Epithelial cell of proximal tubule (primary cell): ENCODE measurements around the gene COMMD1. TPM values are rescaled to one million over a fixed set of nuclear protein-coding genes. Genes with fewer than 3 reads are reported as not detected.

Source experiments
- DNase-seq: peaks from one replicate; pipeline ENCODE4 v3.0.0-alpha.2; 2011; ENCODE audit warnings: low read depth
- H3K4me3 ChIP-seq: 2 replicates; pipeline ENCODE4 v1.5.1; 2011; ENCODE audit warnings: low read depth, mild to moderate bottlenecking, low read length
- total RNA-seq: library from RNA; depleted of rRNA; stranded (reverse); fragments of >200 nt; gene quantifications from 2 replicates; pipeline ENCODE4 v1.2.3, GENCODE V29; 2015
- TF ChIP-seq, protein P1 (sequence below): conservative IDR thresholded peaks from 2 replicates; pipeline ENCODE4 v1.5.1; 2012; ENCODE audit warnings: low read depth, mild to moderate bottlenecking, low read length

The COMMD1 gene
- total RNA-seq, 1 donor from 2014 or later: 37.4 TPM

DNA sequence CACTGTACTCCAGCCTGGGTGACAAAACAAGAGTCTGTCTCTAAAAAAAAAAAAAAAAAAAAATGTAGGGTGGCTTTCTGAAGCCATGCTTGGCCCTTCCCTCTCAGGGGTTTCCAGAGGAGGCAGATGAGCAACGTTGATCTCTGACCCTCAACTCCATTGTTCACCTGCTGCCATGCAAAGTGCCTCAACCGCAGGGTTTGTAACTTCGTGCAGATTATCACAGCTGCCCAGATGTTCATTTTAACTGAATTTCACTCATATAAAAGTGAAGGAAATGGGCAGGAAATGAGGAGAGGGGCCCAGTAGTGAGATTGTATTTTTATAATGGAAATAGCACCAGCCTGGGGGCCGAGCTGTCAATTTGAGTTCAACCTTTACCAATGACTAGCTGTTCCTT is 275.5 kb downstream of the COMMD1 start:
- DNase-seq: no peak
- TF ChIP-seq, protein P1, sequence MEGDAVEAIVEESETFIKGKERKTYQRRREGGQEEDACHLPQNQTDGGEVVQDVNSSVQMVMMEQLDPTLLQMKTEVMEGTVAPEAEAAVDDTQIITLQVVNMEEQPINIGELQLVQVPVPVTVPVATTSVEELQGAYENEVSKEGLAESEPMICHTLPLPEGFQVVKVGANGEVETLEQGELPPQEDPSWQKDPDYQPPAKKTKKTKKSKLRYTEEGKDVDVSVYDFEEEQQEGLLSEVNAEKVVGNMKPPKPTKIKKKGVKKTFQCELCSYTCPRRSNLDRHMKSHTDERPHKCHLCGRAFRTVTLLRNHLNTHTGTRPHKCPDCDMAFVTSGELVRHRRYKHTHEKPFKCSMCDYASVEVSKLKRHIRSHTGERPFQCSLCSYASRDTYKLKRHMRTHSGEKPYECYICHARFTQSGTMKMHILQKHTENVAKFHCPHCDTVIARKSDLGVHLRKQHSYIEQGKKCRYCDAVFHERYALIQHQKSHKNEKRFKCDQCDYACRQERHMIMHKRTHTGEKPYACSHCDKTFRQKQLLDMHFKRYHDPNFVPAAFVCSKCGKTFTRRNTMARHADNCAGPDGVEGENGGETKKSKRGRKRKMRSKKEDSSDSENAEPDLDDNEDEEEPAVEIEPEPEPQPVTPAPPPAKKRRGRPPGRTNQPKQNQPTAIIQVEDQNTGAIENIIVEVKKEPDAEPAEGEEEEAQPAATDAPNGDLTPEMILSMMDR: no peak
- no peak overlapping the region for H3K4me3 ChIP-seq

DNA sequence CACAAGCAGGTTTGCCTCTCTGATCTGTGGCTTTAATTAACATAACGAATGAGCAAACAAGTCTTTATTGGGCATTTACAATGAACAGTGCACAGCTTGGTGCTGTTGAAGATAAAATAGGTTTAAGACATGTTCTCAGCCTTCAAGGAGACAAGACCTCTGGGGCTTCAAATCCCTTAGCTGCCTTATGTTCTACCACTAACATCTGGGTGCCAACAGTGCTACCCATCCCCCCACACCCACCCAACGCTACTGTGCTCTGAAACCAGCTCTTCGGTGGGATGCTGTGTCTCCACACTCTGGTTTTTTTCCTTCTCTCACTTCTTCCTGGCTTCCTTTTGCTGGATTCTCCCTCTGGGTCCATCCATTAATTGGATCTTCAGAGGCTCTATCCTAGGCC is 276.4 kb downstream of the COMMD1 start:
- no peak for DNase-seq
- no peak overlapping the region for H3K4me3 ChIP-seq
- TF ChIP-seq, protein P1: no peak

DNA sequence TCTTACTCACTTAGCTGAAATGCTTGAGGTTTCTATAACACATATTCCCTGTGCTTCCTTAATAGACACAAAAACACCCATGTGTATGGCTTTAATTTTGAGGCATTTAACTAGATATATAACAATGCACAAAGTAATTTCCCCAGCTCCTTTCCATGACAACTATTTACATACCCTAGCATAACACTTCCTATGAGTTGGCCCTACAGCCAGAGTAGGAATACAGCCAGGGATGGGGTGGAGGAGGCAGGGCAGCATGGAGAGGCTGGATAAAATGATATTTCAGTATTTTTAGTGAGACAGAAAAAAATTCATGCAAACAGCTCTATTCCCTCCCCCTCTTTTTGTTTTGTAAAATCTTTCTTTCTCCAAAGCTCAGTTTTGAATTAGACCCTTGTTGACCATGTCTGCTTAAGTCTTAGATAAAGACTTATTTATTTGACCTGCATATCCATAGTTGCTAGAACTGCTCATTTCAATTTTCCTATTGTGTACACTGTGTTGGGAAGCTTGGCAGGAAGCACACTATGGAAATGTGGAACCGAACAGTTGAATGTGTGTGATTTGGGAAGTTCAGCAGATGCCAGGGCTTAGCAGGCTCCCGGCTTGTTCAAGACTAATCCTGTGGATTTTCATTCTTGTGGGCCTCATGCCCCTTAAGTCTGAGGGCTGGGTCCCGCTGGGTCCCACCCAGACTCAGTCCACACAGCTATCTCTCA is 279.2 kb downstream of the COMMD1 start:
- no peak overlapping the region for H3K4me3 ChIP-seq
- TF ChIP-seq, protein P1: no peak
- no peak for DNase-seq

Other genes starting within 250 kb of the COMMD1 start
- 3.6 and 5.2 TPM in 2 replicates for gene FAM161A, start 51.6 kb upstream of the COMMD1 start, total RNA-seq
- gene CCT4, start 17.0 kb upstream of the COMMD1 start, total RNA-seq: 188 and 276 TPM in 2 replicates